ENCODE data around the gene CDC42EP1.

DNA sequence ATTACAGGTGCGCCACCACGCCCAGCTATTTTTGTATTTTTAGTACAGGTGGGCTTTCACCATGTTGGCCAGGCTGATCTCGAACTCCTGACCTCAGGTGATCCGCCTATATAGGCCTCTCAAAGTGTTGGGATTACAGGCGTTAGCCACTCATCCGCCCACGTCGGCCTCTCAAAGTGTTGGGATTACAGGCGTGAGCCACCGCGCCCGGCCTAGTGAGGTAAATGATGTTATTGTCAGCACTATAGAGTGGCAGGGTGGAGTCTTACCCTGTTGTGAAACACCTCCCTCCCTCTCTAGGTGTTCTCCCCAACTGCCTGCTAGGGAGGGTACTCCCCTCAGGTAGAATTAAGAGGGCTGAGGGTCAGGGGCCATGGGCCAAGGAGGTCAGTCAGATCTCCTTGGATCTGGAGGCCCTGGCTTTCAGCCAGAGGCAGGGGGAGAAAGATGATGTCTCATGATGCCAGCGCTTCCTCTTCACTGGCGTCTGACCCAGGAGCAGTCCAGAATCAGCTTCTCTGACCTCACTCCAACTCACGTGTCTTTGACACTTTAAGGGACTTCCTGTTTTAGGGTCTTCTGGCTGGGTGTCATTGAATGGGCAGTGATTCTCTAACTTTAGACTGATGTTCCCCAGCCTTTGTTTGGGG lies 50.3 kb downstream of the CDC42EP1 start:
- TF ChIP-seq, protein P1, sequence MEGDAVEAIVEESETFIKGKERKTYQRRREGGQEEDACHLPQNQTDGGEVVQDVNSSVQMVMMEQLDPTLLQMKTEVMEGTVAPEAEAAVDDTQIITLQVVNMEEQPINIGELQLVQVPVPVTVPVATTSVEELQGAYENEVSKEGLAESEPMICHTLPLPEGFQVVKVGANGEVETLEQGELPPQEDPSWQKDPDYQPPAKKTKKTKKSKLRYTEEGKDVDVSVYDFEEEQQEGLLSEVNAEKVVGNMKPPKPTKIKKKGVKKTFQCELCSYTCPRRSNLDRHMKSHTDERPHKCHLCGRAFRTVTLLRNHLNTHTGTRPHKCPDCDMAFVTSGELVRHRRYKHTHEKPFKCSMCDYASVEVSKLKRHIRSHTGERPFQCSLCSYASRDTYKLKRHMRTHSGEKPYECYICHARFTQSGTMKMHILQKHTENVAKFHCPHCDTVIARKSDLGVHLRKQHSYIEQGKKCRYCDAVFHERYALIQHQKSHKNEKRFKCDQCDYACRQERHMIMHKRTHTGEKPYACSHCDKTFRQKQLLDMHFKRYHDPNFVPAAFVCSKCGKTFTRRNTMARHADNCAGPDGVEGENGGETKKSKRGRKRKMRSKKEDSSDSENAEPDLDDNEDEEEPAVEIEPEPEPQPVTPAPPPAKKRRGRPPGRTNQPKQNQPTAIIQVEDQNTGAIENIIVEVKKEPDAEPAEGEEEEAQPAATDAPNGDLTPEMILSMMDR (IDR thresholded peaks at IDR 0.05) = no peak
- no peak for TF ChIP-seq EZH2 (IDR thresholded peaks at IDR 0.05; ENCODE audit: borderline replicate concordance, insufficient read depth, low read depth, low read length, poor library complexity, severe bottlenecking)
